ENCODE results near the gene MACROH2A2.
"Not testable (repeated sequence)": the region's sequence is repeated elsewhere in the genome, so short reads cannot be mapped to it uniquely, and the experiment has no call there.

Gene MACROH2A2

DNA sequence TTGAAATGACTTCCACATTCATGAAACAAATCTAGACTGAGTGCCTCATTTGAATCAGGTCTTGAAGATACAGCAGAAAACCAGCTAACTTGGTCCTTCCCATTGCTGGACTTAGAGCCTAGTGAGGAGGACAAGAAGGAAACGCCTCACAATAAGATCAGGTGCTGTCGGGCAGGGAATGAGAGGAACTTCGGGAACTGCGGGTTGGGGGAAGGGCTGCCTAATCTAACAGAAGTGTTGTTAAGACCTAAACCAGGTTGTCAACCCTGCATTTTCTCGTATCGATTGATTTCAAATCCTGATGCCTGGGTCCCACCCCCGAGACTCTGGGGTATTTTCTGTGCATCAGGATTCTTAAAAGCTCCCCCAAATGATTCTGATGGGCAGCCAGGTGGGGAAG is 26.3 kb downstream of the MACROH2A2 start:
- Histone ChIP-seq H3K27me3 (ENCODE audit: insufficient read depth, poor library complexity, severe bottlenecking) (no peaks in the 10 kb centered on the region), H3K27ac (replicated peaks) (no peak overlapping the region), H3K4me3 (replicated peaks; ENCODE audit: insufficient read depth, low read length) (no peak overlapping the region)
- no peak for DNase-seq (ENCODE audit: low read depth in 1 of 2, low spot score in 1 of 2)
- no peak for TF ChIP-seq GABPA (IDR thresholded peaks at IDR 0.05; ENCODE audit: low read depth)
- no peak for TF ChIP-seq SPI1 (IDR thresholded peaks at IDR 0.05; ENCODE audit: borderline replicate concordance, low read depth)
- TF ChIP-seq, protein P1, sequence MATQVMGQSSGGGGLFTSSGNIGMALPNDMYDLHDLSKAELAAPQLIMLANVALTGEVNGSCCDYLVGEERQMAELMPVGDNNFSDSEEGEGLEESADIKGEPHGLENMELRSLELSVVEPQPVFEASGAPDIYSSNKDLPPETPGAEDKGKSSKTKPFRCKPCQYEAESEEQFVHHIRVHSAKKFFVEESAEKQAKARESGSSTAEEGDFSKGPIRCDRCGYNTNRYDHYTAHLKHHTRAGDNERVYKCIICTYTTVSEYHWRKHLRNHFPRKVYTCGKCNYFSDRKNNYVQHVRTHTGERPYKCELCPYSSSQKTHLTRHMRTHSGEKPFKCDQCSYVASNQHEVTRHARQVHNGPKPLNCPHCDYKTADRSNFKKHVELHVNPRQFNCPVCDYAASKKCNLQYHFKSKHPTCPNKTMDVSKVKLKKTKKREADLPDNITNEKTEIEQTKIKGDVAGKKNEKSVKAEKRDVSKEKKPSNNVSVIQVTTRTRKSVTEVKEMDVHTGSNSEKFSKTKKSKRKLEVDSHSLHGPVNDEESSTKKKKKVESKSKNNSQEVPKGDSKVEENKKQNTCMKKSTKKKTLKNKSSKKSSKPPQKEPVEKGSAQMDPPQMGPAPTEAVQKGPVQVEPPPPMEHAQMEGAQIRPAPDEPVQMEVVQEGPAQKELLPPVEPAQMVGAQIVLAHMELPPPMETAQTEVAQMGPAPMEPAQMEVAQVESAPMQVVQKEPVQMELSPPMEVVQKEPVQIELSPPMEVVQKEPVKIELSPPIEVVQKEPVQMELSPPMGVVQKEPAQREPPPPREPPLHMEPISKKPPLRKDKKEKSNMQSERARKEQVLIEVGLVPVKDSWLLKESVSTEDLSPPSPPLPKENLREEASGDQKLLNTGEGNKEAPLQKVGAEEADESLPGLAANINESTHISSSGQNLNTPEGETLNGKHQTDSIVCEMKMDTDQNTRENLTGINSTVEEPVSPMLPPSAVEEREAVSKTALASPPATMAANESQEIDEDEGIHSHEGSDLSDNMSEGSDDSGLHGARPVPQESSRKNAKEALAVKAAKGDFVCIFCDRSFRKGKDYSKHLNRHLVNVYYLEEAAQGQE (IDR thresholded peaks at IDR 0.05; ENCODE audit: insufficient replicate concordance, low read depth), result no peak
- TF ChIP-seq, protein P2, sequence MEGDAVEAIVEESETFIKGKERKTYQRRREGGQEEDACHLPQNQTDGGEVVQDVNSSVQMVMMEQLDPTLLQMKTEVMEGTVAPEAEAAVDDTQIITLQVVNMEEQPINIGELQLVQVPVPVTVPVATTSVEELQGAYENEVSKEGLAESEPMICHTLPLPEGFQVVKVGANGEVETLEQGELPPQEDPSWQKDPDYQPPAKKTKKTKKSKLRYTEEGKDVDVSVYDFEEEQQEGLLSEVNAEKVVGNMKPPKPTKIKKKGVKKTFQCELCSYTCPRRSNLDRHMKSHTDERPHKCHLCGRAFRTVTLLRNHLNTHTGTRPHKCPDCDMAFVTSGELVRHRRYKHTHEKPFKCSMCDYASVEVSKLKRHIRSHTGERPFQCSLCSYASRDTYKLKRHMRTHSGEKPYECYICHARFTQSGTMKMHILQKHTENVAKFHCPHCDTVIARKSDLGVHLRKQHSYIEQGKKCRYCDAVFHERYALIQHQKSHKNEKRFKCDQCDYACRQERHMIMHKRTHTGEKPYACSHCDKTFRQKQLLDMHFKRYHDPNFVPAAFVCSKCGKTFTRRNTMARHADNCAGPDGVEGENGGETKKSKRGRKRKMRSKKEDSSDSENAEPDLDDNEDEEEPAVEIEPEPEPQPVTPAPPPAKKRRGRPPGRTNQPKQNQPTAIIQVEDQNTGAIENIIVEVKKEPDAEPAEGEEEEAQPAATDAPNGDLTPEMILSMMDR (IDR thresholded peaks at IDR 0.05; ENCODE audit: insufficient read depth, low read length), result no peak
- TF ChIP-seq POLR2AphosphoS5 (IDR thresholded peaks at IDR 0.05; ENCODE audit: low read depth), result no peak

DNA sequence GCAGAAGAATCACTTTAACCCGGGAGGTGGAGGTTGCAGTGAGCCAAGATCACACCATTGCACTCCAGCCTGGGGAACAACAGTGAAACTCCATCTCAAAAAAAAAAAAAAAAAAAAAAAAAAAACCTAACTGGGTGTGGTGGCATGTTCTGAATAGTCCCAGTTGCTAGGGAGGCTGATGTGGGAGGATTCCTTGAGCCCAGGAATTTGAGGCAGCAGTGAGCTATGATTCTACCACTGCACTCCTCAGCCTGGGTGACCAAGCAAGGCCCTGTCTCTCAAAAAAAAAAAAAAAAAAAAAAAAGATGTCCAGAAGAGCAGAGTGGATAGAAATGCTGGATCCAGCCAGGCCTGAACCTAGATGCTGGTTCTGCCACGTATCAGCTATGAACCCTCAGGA is 28.1 kb downstream of the MACROH2A2 start:
- not testable (repeated sequence) for DNase-seq (ENCODE audit: low read depth in 1 of 2, low spot score in 1 of 2); H3K4me3 ChIP-seq (replicated peaks; ENCODE audit: insufficient read depth, low read length)

DNA sequence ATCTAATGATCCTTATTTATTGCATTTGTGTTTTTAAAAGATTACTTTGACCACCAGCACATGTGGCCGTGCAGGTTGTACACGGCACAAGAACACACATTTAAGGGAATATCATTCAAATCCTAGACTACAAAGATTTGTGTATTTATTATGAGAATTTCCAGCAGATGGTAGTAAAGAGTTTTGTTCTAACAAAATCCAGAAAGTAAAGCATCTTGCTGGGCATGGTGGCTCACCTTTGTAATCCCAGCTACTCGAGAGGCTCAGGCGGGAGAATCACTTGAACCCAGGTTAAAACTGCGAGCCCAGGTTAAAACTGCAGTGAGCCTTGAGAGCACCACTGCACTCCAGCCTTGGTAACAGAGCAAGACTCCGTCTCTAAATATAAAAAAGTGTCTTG is 31.5 kb downstream of the MACROH2A2 start:
- DNase-seq (ENCODE audit: low read depth in 1 of 2, low spot score in 1 of 2), result no peak

More for the DNA sequence above, 28.1 kb downstream of the MACROH2A2 start:
- H3K27ac ChIP-seq (replicated peaks); H3K27me3 ChIP-seq (ENCODE audit: insufficient read depth, poor library complexity, severe bottlenecking): not testable (repeated sequence)

DNA sequence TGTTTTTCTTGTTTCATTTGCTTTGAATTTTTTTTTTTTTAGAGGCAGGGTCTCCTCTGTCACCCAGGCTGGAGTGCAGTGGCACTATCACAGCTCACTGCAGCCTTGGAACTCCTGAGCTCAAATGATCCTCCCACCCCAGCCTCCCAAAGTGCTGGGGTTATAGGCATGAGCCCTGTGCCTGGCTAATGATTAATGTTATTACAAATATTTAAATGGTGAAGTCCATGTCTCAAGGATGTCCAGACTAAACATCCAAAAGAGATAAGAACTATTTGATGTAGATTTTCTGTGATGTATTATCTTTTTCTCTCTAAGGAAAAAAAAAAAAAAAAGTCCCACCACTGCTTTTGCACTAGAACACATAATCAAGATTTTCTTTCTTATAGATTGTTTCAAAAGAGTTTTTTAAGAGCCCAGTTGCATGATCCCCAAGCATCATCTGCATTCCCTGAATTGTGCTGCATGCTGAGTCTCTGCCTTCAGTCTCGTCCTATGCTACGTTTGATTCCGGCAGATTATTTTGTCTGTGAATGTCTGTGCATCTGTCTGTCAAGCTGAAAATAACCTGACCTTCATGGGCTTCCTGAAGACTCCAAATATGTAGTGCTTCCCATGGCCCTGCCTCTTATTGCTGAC is 33.4 kb downstream of the MACROH2A2 start:
- TF ChIP-seq SPI1 (IDR thresholded peaks at IDR 0.05; ENCODE audit: borderline replicate concordance, low read depth) (no peak), GABPA (IDR thresholded peaks at IDR 0.05; ENCODE audit: low read depth) (no peak), POLR2AphosphoS5 (IDR thresholded peaks at IDR 0.05; ENCODE audit: low read depth) (no peak)
- TF ChIP-seq, protein P2 (IDR thresholded peaks at IDR 0.05; ENCODE audit: insufficient read depth, low read length), result no peak
- TF ChIP-seq, protein P1 (IDR thresholded peaks at IDR 0.05; ENCODE audit: insufficient replicate concordance, low read depth), result no peak
- H3K27me3 ChIP-seq (ENCODE audit: insufficient read depth, poor library complexity, severe bottlenecking), result no peaks in the 10 kb centered on the region
- no peak for DNase-seq (ENCODE audit: low read depth in 1 of 2, low spot score in 1 of 2)
- H3K4me3 ChIP-seq (replicated peaks; ENCODE audit: insufficient read depth, low read length), result no peak overlapping the region
- H3K27ac ChIP-seq (replicated peaks), result no peak overlapping the region

More for the DNA sequence above, 31.5 kb downstream of the MACROH2A2 start:
- TF ChIP-seq, protein P1 (IDR thresholded peaks at IDR 0.05; ENCODE audit: insufficient replicate concordance, low read depth), result no peak
- no peak for TF ChIP-seq SPI1 (IDR thresholded peaks at IDR 0.05; ENCODE audit: borderline replicate concordance, low read depth)
- TF ChIP-seq, protein P2 (IDR thresholded peaks at IDR 0.05; ENCODE audit: insufficient read depth, low read length), result no peak
- TF ChIP-seq GABPA (IDR thresholded peaks at IDR 0.05; ENCODE audit: low read depth), result no peak
- no peak for TF ChIP-seq POLR2AphosphoS5 (IDR thresholded peaks at IDR 0.05; ENCODE audit: low read depth)
- no peak overlapping the region for H3K4me3 ChIP-seq (replicated peaks; ENCODE audit: insufficient read depth, low read length)
- H3K27me3 ChIP-seq (ENCODE audit: insufficient read depth, poor library complexity, severe bottlenecking), result no peaks in the 10 kb centered on the region
- H3K27ac ChIP-seq (replicated peaks), result no peak overlapping the region
